WTC11 (cell line): ENCODE measurements around the gene NTN3.

Experiments used
- CBFB ChIP-seq: sonication (generic); formaldehyde crosslinking; IDR thresholded peaks from 2 replicates; pipeline ENCODE4 v1.8.1; 2022; ENCODE audit warnings: mild to moderate bottlenecking, low read depth, missing genetic modification reagents
- CTCF ChIP-seq: fragments of 200-600 bp; IDR thresholded peaks from 2 replicates; pipeline ENCODE4 v1.8.0; 2022; ENCODE audit warnings: antibody characterized with exemption
- ELF4 ChIP-seq: sonication (generic); formaldehyde crosslinking; IDR thresholded peaks from 2 replicates; pipeline ENCODE4 v1.8.1; 2022; ENCODE audit warnings: low read depth, mild to moderate bottlenecking, moderate library complexity, missing genetic modification reagents
- FOXP4 ChIP-seq: sonication (generic); formaldehyde crosslinking; IDR thresholded peaks from 2 replicates; pipeline ENCODE4 v1.8.0; 2022; ENCODE audit warnings: mild to moderate bottlenecking, missing genetic modification reagents
- IRF1 ChIP-seq: sonication (generic); formaldehyde crosslinking; IDR thresholded peaks from 2 replicates; pipeline ENCODE4 v1.8.0; 2023; ENCODE audit warnings: missing genetic modification reagents
- JUN ChIP-seq: sonication (generic); formaldehyde crosslinking; IDR thresholded peaks from 2 replicates; pipeline ENCODE4 v1.8.0; 2023; ENCODE audit warnings: mild to moderate bottlenecking, missing genetic modification reagents
- MLX ChIP-seq: sonication (generic); formaldehyde crosslinking; IDR thresholded peaks from 2 replicates; pipeline ENCODE4 v1.8.1; 2023; ENCODE audit warnings: mild to moderate bottlenecking, missing genetic modification reagents, moderate library complexity
- RELA ChIP-seq: sonication (generic); formaldehyde crosslinking; IDR thresholded peaks from 2 replicates; pipeline ENCODE4 v1.8.1; 2022; ENCODE audit warnings: missing genetic modification reagents, mild to moderate bottlenecking, borderline replicate concordance
- SMAD3 ChIP-seq: sonication (generic); formaldehyde crosslinking; IDR thresholded peaks from 2 replicates; pipeline ENCODE4 v1.8.0; 2022; ENCODE audit warnings: missing genetic modification reagents, mild to moderate bottlenecking, borderline replicate concordance
- TCF7 ChIP-seq: sonication (generic); formaldehyde crosslinking; IDR thresholded peaks from 2 replicates; pipeline ENCODE4 v1.8.0; 2022; ENCODE audit warnings: mild to moderate bottlenecking, low read depth, missing genetic modification reagents, moderate library complexity
- USF2 ChIP-seq: sonication (generic); formaldehyde crosslinking; IDR thresholded peaks from 2 replicates; pipeline ENCODE4 v1.8.1; 2023; ENCODE audit warnings: mild to moderate bottlenecking, missing genetic modification reagents, moderate library complexity
- ZNF138 ChIP-seq: sonication (generic); formaldehyde crosslinking; conservative IDR thresholded peaks from 2 replicates; pipeline ENCODE4 v1.8.1; 2022; ENCODE audit warnings: mild to moderate bottlenecking, moderate library complexity, missing genetic modification reagents

- TF ChIP-seq CTCF: no peak
- no peak for TF ChIP-seq USF2 (CRISPR knock-in tag)
- no peak for TF ChIP-seq FOXP4 (CRISPR knock-in tag)
- no peak for TF ChIP-seq TCF7
- no peak for TF ChIP-seq JUN (CRISPR knock-in tag)
- TF ChIP-seq ELF4 (CRISPR knock-in tag): no peak
- no peak for TF ChIP-seq CBFB (CRISPR knock-in tag)
- no peak for TF ChIP-seq ZNF138 (CRISPR knock-in tag)
- no peak for TF ChIP-seq SMAD3 (CRISPR knock-in tag)
- TF ChIP-seq MLX (CRISPR knock-in tag): no peak
- TF ChIP-seq IRF1: no peak
- no peak for TF ChIP-seq RELA (CRISPR knock-in tag)
These were observed 13.1 kb downstream of the NTN3 start for GRCh38 chr16:2483939-2484897.
